Transverse colon (tissue), 4 donors: ENCODE measurements around the gene KCNQ1OT1.

Experiments used
- EP300 ChIP-seq: sonication (generic); formaldehyde crosslinking; IDR thresholded peaks from one replicate; pipeline ENCODE4 v1.6.1; 2017; ENCODE audit warnings: antibody characterized with exemption, low read depth
- POLR2AphosphoS5 ChIP-seq, 3 donors: sonication (generic); formaldehyde crosslinking; IDR thresholded peaks; one replicate each; pipeline ENCODE4 v1.6.1; 2016; ENCODE audit warnings: antibody characterized with exemption in 3 of 3
- TF ChIP-seq, protein P1 (sequence below), 5 experiments: fragments of 200-600 bp in 3 of 5; fragments of 450-650 bp in 2 of 5; sonication (generic) in 3 of 5; IDR thresholded peaks; 1 replicate in 2 of 5; 2 replicates in 3 of 5; pipeline ENCODE4 v1.5.1; 2016 to 2017; ENCODE audit warnings: antibody characterized with exemption in 5 of 5, inconsistent platforms in 3 of 5, mild to moderate bottlenecking in 2 of 5, moderate library complexity in 1 of 5

DNA sequence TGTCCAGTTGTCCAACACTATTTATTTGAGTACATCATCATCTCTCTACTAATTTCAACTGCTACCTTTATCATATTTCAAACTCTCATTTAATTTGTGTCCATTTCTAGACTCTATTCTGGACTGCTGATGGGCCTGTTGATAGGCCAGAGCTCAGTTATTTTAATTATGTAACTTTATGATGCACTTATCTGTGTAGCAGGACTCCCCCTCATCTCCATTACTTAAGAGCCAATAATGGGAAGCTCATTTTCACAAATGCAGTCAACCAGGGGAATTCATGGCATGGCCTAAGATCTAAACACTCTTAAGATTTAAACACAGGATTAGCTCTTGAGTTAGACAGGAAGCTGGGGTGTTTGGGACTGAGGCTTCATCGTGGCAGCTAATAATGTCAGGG lies 21.4 kb downstream of the KCNQ1OT1 start:
- TF ChIP-seq, protein P1, sequence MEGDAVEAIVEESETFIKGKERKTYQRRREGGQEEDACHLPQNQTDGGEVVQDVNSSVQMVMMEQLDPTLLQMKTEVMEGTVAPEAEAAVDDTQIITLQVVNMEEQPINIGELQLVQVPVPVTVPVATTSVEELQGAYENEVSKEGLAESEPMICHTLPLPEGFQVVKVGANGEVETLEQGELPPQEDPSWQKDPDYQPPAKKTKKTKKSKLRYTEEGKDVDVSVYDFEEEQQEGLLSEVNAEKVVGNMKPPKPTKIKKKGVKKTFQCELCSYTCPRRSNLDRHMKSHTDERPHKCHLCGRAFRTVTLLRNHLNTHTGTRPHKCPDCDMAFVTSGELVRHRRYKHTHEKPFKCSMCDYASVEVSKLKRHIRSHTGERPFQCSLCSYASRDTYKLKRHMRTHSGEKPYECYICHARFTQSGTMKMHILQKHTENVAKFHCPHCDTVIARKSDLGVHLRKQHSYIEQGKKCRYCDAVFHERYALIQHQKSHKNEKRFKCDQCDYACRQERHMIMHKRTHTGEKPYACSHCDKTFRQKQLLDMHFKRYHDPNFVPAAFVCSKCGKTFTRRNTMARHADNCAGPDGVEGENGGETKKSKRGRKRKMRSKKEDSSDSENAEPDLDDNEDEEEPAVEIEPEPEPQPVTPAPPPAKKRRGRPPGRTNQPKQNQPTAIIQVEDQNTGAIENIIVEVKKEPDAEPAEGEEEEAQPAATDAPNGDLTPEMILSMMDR (IDR thresholded peaks at IDR 0.05): no peak
- TF ChIP-seq EP300 (no peak), POLR2AphosphoS5 (IDR thresholded peaks at IDR 0.05) (no peak)
